Suppressor macrophage treated with lipopolysaccharide for 1 hour (primary cell): Measurements from ENCODE around the gene DNMT1.
"Not testable (repeated sequence)": the region's sequence is repeated elsewhere in the genome, so short reads cannot be mapped to it uniquely, and the experiment has no call there.

Experiments
- DNase-seq, 3 donors: peaks; one replicate each; pipeline ENCODE4 v3.0.0-alpha.2; 2020 to 2022

Gene DNMT1

GRCh38 chr19:10220695-10221094, 25.9 kb upstream of the DNMT1 start:
- no peak for DNase-seq

- peak; percentile 58 to 71 (median 63) for DNase-seq
Measured at GRCh38 chr19:10219678-10220077, 24.9 kb upstream of the DNMT1 start.

GRCh38 chr19:10217085-10217484, 22.3 kb upstream of the DNMT1 start:
- no peak for DNase-seq

GRCh38 chr19:10214784-10215183, 20.0 kb upstream of the DNMT1 start:
- no peak for DNase-seq

- DNase-seq, result no peak
Measured at GRCh38 chr19:10211691-10212090, 16.9 kb upstream of the DNMT1 start.

GRCh38 chr19:10211061-10211460, 16.3 kb upstream of the DNMT1 start:
- DNase-seq, result peak; percentile 69 to 89 (median 85)

GRCh38 chr19:10209315-10209714, 14.6 kb upstream of the DNMT1 start:
- DNase-seq, result peak; percentile 86 to 96 (median 94)

- no peak for DNase-seq
Measured at GRCh38 chr19:10207026-10207425, 12.3 kb upstream of the DNMT1 start.

GRCh38 chr19:10206226-10206885, 11.6 kb upstream of the DNMT1 start:
- peak; percentile 52 to 65 (median 58) for DNase-seq

GRCh38 chr19:10205636-10206035, 10.9 kb upstream of the DNMT1 start:
- DNase-seq, result no peak

GRCh38 chr19:10203686-10204085, 8.9 kb upstream of the DNMT1 start:
- DNase-seq, result no peak

GRCh38 chr19:10201176-10201575, 6.4 kb upstream of the DNMT1 start:
- no peak for DNase-seq

- not testable (repeated sequence) for DNase-seq
Measured at GRCh38 chr19:10200101-10200500, 5.3 kb upstream of the DNMT1 start.

- DNase-seq, result peak; percentile 70 to 86 (median 73)
Measured at GRCh38 chr19:10198889-10199644, 4.3 kb upstream of the DNMT1 start.

- DNase-seq, result no peak
Measured at GRCh38 chr19:10195199-10195519, 406 bp upstream of the DNMT1 start.

- peak in 1 of 3 donors; percentile 22 for DNase-seq
Measured at GRCh38 chr19:10193790-10194499, 808 bp downstream of the DNMT1 start.

GRCh38 chr19:10192922-10193321, 1.8 kb downstream of the DNMT1 start:
- no peak for DNase-seq

- DNase-seq, result no peak
Measured at GRCh38 chr19:10191347-10191746, 3.4 kb downstream of the DNMT1 start.

- no peak for DNase-seq
Measured at GRCh38 chr19:10190026-10190425, 4.7 kb downstream of the DNMT1 start.

- no peak for DNase-seq
Measured at GRCh38 chr19:10189616-10190015, 5.1 kb downstream of the DNMT1 start.

- DNase-seq, result no peak
Measured at GRCh38 chr19:10187315-10187714, 7.4 kb downstream of the DNMT1 start.

- DNase-seq, result no peak
Measured at GRCh38 chr19:10184636-10185035, 10.1 kb downstream of the DNMT1 start.

- DNase-seq, result no peak
Measured at GRCh38 chr19:10183926-10184325, 10.8 kb downstream of the DNMT1 start.

- DNase-seq, result no peak
Measured at GRCh38 chr19:10182847-10183246, 11.9 kb downstream of the DNMT1 start.
